Progenitor cell of endocrine pancreas (in vitro differentiated cells): ENCODE data around the gene PIGR. TPM values are rescaled to one million over a fixed set of nuclear protein-coding genes. Genes with fewer than 3 reads are reported as not detected.

ENCODE experiments used
- DNase-seq: peaks from one replicate; pipeline ENCODE4 v3.0.0; 2021; ENCODE audit warnings: low spot score; ENCODE audit not compliant: unreplicated experiment
- H3K27ac Mint-ChIP-seq: 2 replicates; pipeline ENCODE4 v1.8.0; 2021; ENCODE audit warnings: mild to moderate bottlenecking, moderate library complexity, mixed read lengths
- H3K27me3 Mint-ChIP-seq: 2 replicates; pipeline ENCODE4 v1.8.0; 2021; ENCODE audit warnings: mixed read lengths
- H3K36me3 Mint-ChIP-seq: 2 replicates; pipeline ENCODE4 v1.8.0; 2022; ENCODE audit warnings: mixed read lengths; ENCODE audit not compliant: insufficient read depth
- H3K4me1 Mint-ChIP-seq: 2 replicates; pipeline ENCODE4 v1.8.0; 2021; ENCODE audit warnings: low read depth, mixed read lengths
- H3K4me3 Mint-ChIP-seq: 2 replicates; pipeline ENCODE4 v1.8.0; 2021; ENCODE audit warnings: low read depth, mild to moderate bottlenecking, moderate library complexity, mixed read lengths
- H3K9me3 Mint-ChIP-seq: 2 replicates; pipeline ENCODE4 v1.8.0; 2021; ENCODE audit warnings: low read depth, mixed read lengths
- CTCF ChIP-seq: fragments of 200-600 bp; sonication (generic); IDR thresholded peaks from one replicate; pipeline ENCODE4 v1.5.0; 2021; ENCODE audit warnings: antibody characterized with exemption, mild to moderate bottlenecking; ENCODE audit not compliant: unreplicated experiment
- total RNA-seq: library from RNA; stranded (reverse); gene quantifications from 2 replicates; pipeline ENCODE4 v1.2.1, GENCODE V29; 2021

PIGR gene
- total RNA-seq, 1 donor from 2014 or later = not detected

GRCh38 chr1:206890125-206891060, 55.9 kb downstream of the PIGR start:
- Mint-ChIP-seq H3K27ac (no peak overlapping the region), H3K27me3 (peaks cover 32% of the 10 kb centered on the region), H3K9me3 (no peaks in the 10 kb centered on the region), H3K4me1 (peaks cover 2% of the 10 kb centered on the region), H3K4me3 (no peak overlapping the region), H3K36me3 (no peaks in the 10 kb centered on the region)
- TF ChIP-seq CTCF = no peak
- no peak for DNase-seq

GRCh38 chr1:206887701-206888100, 58.6 kb downstream of the PIGR start:
- Mint-ChIP-seq H3K9me3 (no peaks in the 10 kb centered on the region), H3K36me3 (no peaks in the 10 kb centered on the region), H3K27me3 (peaks cover 23% of the 10 kb centered on the region), H3K4me1 (no peaks in the 10 kb centered on the region), H3K27ac (no peak overlapping the region), H3K4me3 (no peak overlapping the region)
- no peak for DNase-seq
- TF ChIP-seq CTCF = no peak

GRCh38 chr1:206886831-206887230, 59.4 kb downstream of the PIGR start:
- Mint-ChIP-seq H3K36me3 (no peaks in the 10 kb centered on the region), H3K27me3 (peaks cover 22% of the 10 kb centered on the region), H3K4me1 (no peaks in the 10 kb centered on the region), H3K4me3 (no peak overlapping the region), H3K9me3 (no peaks in the 10 kb centered on the region), H3K27ac (no peak overlapping the region)
- TF ChIP-seq CTCF = no peak
- DNase-seq = no peak

- DNase-seq = no peak
- Mint-ChIP-seq H3K9me3 (no peaks in the 10 kb centered on the region), H3K4me1 (no peaks in the 10 kb centered on the region), H3K27ac (no peak overlapping the region), H3K4me3 (no peak overlapping the region), H3K36me3 (no peaks in the 10 kb centered on the region), H3K27me3 (peaks cover 14% of the 10 kb centered on the region)
- TF ChIP-seq CTCF = no peak
These were observed 60.8 kb downstream of the PIGR start for GRCh38 chr1:206885341-206886060.

- H3K9me3 Mint-ChIP-seq = peaks cover 7% of the 10 kb centered on the region
- H3K4me3 Mint-ChIP-seq = no peak overlapping the region
- TF ChIP-seq CTCF = no peak
- no peak for DNase-seq
- H3K4me1 Mint-ChIP-seq = no peaks in the 10 kb centered on the region
- H3K27me3 Mint-ChIP-seq = peaks cover 9% of the 10 kb centered on the region
- no peak overlapping the region for H3K27ac Mint-ChIP-seq
- H3K36me3 Mint-ChIP-seq = no peaks in the 10 kb centered on the region
These were observed 62.4 kb downstream of the PIGR start for GRCh38 chr1:206883876-206884275.
